Measurements from ENCODE around the gene PPA2.

DNA sequence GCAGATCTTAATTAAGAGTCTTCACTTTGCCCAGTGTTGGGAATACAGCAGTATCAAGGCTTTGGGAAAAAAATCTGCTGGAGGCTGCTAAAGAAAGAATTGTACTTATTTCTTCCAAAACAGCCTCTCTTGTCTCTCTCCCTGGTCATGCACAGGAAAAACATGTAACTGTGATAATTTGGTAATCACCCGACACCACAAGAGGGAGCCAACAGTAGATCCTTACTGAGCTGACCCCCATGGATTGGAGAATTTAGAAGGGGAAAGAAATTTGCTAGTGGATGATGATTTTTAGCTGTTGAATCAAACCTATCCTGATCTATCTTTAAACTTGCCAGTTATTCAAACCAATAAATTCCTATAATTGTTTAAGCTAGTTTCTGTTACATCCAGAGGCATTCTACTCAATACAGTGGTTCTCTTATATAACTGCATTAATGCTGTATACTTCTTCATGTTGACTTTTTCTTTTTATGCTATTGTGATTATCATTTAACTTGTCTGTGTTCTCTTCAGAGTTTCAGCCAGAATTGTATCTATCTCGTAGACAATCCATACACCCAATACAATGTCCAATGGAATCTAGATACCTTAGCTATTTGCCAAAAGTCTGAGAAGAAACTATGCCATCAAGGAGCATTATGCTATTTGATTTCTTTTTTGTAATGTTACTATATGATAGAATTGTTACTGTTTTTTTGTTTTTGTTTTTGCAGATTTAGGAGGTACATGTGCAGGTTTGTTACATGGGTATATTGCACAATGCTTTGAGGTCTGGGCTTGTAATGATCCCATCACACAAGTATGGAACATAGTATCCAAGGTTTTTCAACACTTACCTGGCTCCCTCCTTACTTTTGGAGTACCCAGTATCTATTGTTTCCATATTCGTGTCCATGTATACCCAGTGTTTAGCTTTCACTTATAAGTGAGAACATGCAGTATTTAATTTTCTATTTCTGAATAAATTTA is 47.2 kb upstream of the PPA2 start:
- TF ChIP-seq, protein P1, sequence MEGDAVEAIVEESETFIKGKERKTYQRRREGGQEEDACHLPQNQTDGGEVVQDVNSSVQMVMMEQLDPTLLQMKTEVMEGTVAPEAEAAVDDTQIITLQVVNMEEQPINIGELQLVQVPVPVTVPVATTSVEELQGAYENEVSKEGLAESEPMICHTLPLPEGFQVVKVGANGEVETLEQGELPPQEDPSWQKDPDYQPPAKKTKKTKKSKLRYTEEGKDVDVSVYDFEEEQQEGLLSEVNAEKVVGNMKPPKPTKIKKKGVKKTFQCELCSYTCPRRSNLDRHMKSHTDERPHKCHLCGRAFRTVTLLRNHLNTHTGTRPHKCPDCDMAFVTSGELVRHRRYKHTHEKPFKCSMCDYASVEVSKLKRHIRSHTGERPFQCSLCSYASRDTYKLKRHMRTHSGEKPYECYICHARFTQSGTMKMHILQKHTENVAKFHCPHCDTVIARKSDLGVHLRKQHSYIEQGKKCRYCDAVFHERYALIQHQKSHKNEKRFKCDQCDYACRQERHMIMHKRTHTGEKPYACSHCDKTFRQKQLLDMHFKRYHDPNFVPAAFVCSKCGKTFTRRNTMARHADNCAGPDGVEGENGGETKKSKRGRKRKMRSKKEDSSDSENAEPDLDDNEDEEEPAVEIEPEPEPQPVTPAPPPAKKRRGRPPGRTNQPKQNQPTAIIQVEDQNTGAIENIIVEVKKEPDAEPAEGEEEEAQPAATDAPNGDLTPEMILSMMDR (IDR thresholded peaks at IDR 0.05) = peak; percentile 24 to 59 (median 50)
- no peak for TF ChIP-seq POLR2A (IDR thresholded peaks at IDR 0.05)

All from adrenal gland (tissue), 5 donors.